GM12872 (cell line): ENCODE measurements around the gene REEP2.

Experiments
- CTCF ChIP-seq: IDR thresholded peaks from 3 replicates; pipeline ENCODE4 v1.5.1; 2011; ENCODE audit warnings: low read depth, mild to moderate bottlenecking, low read length, moderate library complexity; ENCODE audit not compliant: insufficient read depth

The REEP2 gene

GRCh38 chr5:138444078-138444773, 5.4 kb downstream of the REEP2 start:
- TF ChIP-seq CTCF = no peak

GRCh38 chr5:138444774-138445546, 6.1 kb downstream of the REEP2 start:
- no peak for TF ChIP-seq CTCF

- no peak for TF ChIP-seq CTCF
These were observed 6.9 kb downstream of the REEP2 start for GRCh38 chr5:138445547-138446271.

GRCh38 chr5:138448070-138448469, 9.2 kb downstream of the REEP2 start:
- no peak for TF ChIP-seq CTCF

GRCh38 chr5:138448481-138449398, 9.9 kb downstream of the REEP2 start:
- TF ChIP-seq CTCF = no peak

- TF ChIP-seq CTCF = peak; percentile 94
These were observed 10.8 kb downstream of the REEP2 start for GRCh38 chr5:138449501-138450239.
